ENCODE data around the gene ASB12.
"Not testable (repeated sequence)": the region's sequence is repeated elsewhere in the genome, so short reads cannot be mapped to it uniquely, and the experiment has no call there.

The ASB12 gene

GRCh38 chrX:64230123-64230970 lies at the start of gene ASB12:
TSS of gene ASB12 (minus strand) at chrX:64230607. CDS start at chrX:64225650, 4,957 bp downstream.
- H3K4me3 ChIP-seq (ENCODE audit: control insufficient read depth, low read depth, low read length), result no peak within 1 kb of the TSS
- no peak for DNase-seq (ENCODE audit: low read depth)
- no peak for TF ChIP-seq CTCF (IDR thresholded peaks at IDR 0.05; ENCODE audit: control insufficient read depth, insufficient read depth, low read depth, low read length, missing control alignments)

GRCh38 chrX:64265265-64265664 lies 34.9 kb upstream of the ASB12 start:
- H3K4me3 ChIP-seq (ENCODE audit: control insufficient read depth, low read depth, low read length), result no peak overlapping the region
- DNase-seq (ENCODE audit: low read depth), result no peak
- no peak for TF ChIP-seq CTCF (IDR thresholded peaks at IDR 0.05; ENCODE audit: control insufficient read depth, insufficient read depth, low read depth, low read length, missing control alignments)

- no peak for TF ChIP-seq CTCF (IDR thresholded peaks at IDR 0.05; ENCODE audit: control insufficient read depth, insufficient read depth, low read depth, low read length, missing control alignments)
- H3K4me3 ChIP-seq (ENCODE audit: control insufficient read depth, low read depth, low read length), result no peak overlapping the region
- DNase-seq (ENCODE audit: low read depth), result no peak
These were observed 1.3 kb downstream of the ASB12 start for GRCh38 chrX:64229154-64229553.

GRCh38 chrX:64218023-64218422 lies 12.4 kb downstream of the ASB12 start:
- H3K4me3 ChIP-seq (ENCODE audit: control insufficient read depth, low read depth, low read length), result no peak overlapping the region
- no peak for TF ChIP-seq CTCF (IDR thresholded peaks at IDR 0.05; ENCODE audit: control insufficient read depth, insufficient read depth, low read depth, low read length, missing control alignments)
- DNase-seq (ENCODE audit: low read depth), result no peak

GRCh38 chrX:64213989-64214388 lies 16.4 kb downstream of the ASB12 start:
- not testable (repeated sequence) for DNase-seq (ENCODE audit: low read depth); H3K4me3 ChIP-seq (ENCODE audit: control insufficient read depth, low read depth, low read length)

GRCh38 chrX:64206556-64207162 lies 23.7 kb downstream of the ASB12 start:
- no peak for TF ChIP-seq CTCF (IDR thresholded peaks at IDR 0.05; ENCODE audit: control insufficient read depth, insufficient read depth, low read depth, low read length, missing control alignments)
- H3K4me3 ChIP-seq (ENCODE audit: control insufficient read depth, low read depth, low read length), result peak overlapping the region; percentile 64
- DNase-seq (ENCODE audit: low read depth), result no peak

Data from AG09309 (cell line).